ENCODE measurements around the gene MED13L.

GRCh38 chr12:116054280-116054679 is 223.2 kb downstream of the MED13L start:
- TF ChIP-seq CTCF (optimal IDR thresholded peaks at IDR 0.05 in 1 of 3, IDR thresholded peaks at IDR 0.05 in 1 of 3, conservative IDR thresholded peaks at IDR 0.05 in 1 of 3; ENCODE audit: extremely low read depth in 1 of 3, insufficient read depth in 2 of 3, low read length in 3 of 3) (no peak), EZH2 (IDR thresholded peaks at IDR 0.05; ENCODE audit: low read length) (no peak)

All from keratinocyte (primary cell).